ENCODE data around the gene KAZN. TPM values are rescaled to one million over a fixed set of nuclear protein-coding genes. Genes with fewer than 3 reads are reported as not detected.
A peak's percentile ranks its signal among the peaks of the same experiment; 100 is the strongest.

Gene KAZN
- total and polyA plus RNA-seq, 4 donors = 7.6 to 18.8 (median 11.2) TPM

DNA sequence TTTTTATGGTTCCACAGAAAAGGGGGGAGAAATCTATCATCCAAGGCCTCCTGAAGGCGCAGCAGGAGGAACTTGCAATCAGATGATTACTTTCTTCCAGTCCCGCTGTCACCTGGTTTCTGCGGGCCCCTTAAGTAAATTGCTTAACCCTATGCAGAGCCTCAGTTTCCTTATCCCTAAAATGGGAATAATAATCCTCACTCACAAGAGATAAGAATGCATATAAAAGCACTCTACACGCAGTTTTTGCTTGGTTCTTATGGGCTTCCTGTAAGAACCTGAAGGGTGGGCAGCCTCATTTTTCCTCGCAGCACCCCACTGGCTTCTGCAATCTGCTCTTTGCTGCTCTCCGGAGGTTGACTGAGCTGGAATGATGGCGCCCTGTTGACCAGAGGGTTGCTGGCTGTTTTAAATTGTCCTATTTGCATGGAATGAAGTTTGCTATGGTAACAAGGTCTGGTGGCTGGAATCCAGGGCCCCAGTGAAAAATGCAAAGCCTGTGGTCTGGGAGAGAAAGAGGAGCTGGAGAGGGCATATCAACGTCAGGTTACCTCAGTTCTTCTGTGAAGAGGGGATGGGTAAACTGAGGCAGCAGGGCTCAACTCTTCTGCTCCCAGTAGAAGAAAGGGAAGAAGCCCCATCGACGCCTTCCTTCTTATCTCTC lies 1.0 kb upstream of the KAZN start:
- Histone ChIP-seq H3K36me3 (ENCODE audit: control insufficient read depth in 4 of 4, insufficient read depth in 4 of 4, low read length in 4 of 4) (no peaks in the 10 kb centered on the region), H3K9ac (ENCODE audit: insufficient read depth in 1 of 2, low read length in 2 of 2) (peak overlapping the region in 1 of 2 donors; percentile 32), H3K9me3 (ENCODE audit: control insufficient read depth in 4 of 4, insufficient read depth in 3 of 4, low read length in 3 of 4) (peaks cover 0 to 1% (median 0%) of the 10 kb centered on the region in 4 donors), H3K27ac (ENCODE audit: low read depth in 1 of 2, low read length in 1 of 2) (no peak overlapping the region), H3K4me3 (no peak overlapping the region), H3K27me3 (ENCODE audit: control insufficient read depth in 3 of 3, insufficient read depth in 3 of 3, low read length in 2 of 3) (peaks cover 0 to 2% (median 0%) of the 10 kb centered on the region in 3 donors), H3K4me1 (ENCODE audit: control insufficient read depth in 5 of 5, insufficient read depth in 5 of 5, low read length in 5 of 5) (peaks cover 0 to 35% (median 14%) of the 10 kb centered on the region in 5 donors)
- DNase-seq (peak; percentile 73 to 78 (median 77)), ATAC-seq (ENCODE audit: insufficient read depth, low FRiP score) (no peak)
- WGBS, 2 donors = 40 to 45% methylated on average over 10 of the region's 10 CpGs
- TF ChIP-seq, protein P1, sequence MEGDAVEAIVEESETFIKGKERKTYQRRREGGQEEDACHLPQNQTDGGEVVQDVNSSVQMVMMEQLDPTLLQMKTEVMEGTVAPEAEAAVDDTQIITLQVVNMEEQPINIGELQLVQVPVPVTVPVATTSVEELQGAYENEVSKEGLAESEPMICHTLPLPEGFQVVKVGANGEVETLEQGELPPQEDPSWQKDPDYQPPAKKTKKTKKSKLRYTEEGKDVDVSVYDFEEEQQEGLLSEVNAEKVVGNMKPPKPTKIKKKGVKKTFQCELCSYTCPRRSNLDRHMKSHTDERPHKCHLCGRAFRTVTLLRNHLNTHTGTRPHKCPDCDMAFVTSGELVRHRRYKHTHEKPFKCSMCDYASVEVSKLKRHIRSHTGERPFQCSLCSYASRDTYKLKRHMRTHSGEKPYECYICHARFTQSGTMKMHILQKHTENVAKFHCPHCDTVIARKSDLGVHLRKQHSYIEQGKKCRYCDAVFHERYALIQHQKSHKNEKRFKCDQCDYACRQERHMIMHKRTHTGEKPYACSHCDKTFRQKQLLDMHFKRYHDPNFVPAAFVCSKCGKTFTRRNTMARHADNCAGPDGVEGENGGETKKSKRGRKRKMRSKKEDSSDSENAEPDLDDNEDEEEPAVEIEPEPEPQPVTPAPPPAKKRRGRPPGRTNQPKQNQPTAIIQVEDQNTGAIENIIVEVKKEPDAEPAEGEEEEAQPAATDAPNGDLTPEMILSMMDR (IDR thresholded peaks at IDR 0.05; ENCODE audit: control extremely low read depth, extremely low read depth) = no peak

DNA sequence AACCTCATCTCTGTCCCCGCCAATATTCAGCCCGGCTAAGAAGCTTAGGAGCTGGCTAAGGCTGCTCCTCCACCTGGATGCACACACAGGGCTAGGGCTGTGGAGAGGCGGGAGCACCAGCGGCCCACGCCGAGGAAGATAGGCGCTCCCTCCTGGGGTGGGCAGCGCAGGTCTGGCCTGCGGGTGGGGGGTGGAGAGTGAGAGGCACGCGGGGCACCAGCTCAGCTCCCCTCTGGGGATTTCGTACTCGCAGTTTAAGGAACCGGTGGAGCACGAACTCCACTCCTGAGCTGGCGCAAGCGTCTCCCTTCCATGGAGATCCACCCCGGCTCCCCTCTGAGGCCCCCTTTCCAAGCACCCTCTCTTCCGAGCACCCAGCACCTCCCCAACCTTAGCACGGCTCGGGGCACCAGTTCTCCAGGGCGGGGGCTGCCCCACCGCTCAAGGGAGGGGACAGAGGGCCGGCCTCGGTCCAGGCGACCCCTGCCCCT lies 433 bp upstream of the KAZN start:
- Histone ChIP-seq H3K9ac (ENCODE audit: insufficient read depth in 1 of 2, low read length in 2 of 2) (peak overlapping the region in 1 of 2 donors; percentile 32), H3K4me1 (ENCODE audit: control insufficient read depth in 5 of 5, insufficient read depth in 5 of 5, low read length in 5 of 5) (peaks cover 0 to 38% (median 14%) of the 10 kb centered on the region in 5 donors), H3K27ac (ENCODE audit: low read depth in 1 of 2, low read length in 1 of 2) (no peak overlapping the region), H3K9me3 (ENCODE audit: control insufficient read depth in 4 of 4, insufficient read depth in 3 of 4, low read length in 3 of 4) (peaks cover 0 to 1% (median 0%) of the 10 kb centered on the region in 4 donors), H3K36me3 (ENCODE audit: control insufficient read depth in 4 of 4, insufficient read depth in 4 of 4, low read length in 4 of 4) (no peaks in the 10 kb centered on the region), H3K4me3 (no peak overlapping the region), H3K27me3 (ENCODE audit: control insufficient read depth in 3 of 3, insufficient read depth in 3 of 3, low read length in 2 of 3) (peaks cover 0 to 2% (median 0%) of the 10 kb centered on the region in 3 donors)
- DNase-seq (peak; percentile 50 to 57 (median 57)), ATAC-seq (ENCODE audit: insufficient read depth, low FRiP score) (no peak)
- WGBS, 2 donors = 2 to 5% methylated on average over 21 to 26 of the region's 26 CpGs
- TF ChIP-seq, protein P1 (IDR thresholded peaks at IDR 0.05; ENCODE audit: control extremely low read depth, extremely low read depth) = no peak

DNA sequence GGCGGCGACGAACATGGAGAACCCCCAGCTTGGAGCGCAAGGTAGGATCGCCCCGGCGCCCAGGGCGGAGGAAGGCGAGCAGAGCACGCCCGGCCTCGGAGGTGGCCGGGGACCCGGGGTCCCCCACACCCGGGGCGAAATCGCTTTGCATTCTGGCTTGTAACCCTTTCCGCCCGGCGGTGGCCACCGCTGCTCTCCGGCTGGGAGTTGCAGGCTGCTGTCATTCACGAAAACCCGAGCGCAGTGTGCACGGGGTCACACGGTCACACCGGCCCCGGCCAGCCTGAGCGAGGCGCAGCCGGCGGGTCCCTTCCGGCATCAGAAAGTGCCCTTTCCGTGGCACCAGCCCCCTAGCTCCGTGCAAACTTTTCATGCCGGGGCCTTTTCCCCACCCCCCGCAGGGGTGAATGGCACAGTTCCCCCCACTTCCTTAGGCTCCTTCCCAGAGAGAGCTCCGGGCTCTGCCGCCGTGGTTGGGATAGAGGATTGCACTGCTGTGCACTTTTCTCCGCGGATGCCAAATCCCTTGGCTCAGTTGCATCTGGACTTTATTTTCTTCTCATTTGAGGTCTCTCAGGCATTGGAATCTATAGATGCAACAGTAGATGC lies 802 bp downstream of the KAZN start:
- no peak overlapping the region for H3K27ac ChIP-seq (ENCODE audit: low read depth in 1 of 2, low read length in 1 of 2)
- DNase-seq = peak; percentile 53 to 63 (median 55)
- no peak for ATAC-seq (ENCODE audit: insufficient read depth, low FRiP score)
- H3K9ac ChIP-seq (ENCODE audit: insufficient read depth in 1 of 2, low read length in 2 of 2) = peak overlapping the region in 1 of 2 donors; percentile 63
- TF ChIP-seq, protein P1 (IDR thresholded peaks at IDR 0.05; ENCODE audit: control extremely low read depth, extremely low read depth) = no peak
- 1 to 2% methylated on average over 43 of the region's 43 CpGs for WGBS, 2 donors
- peaks cover 0 to 2% (median 0%) of the 10 kb centered on the region in 3 donors for H3K27me3 ChIP-seq (ENCODE audit: control insufficient read depth in 3 of 3, insufficient read depth in 3 of 3, low read length in 2 of 3)
- peak overlapping the region; percentile 15 for H3K4me3 ChIP-seq
- H3K4me1 ChIP-seq (ENCODE audit: control insufficient read depth in 5 of 5, insufficient read depth in 5 of 5, low read length in 5 of 5) = peaks cover 0 to 42% (median 14%) of the 10 kb centered on the region in 5 donors
- peaks cover 0 to 1% (median 0%) of the 10 kb centered on the region in 4 donors for H3K9me3 ChIP-seq (ENCODE audit: control insufficient read depth in 4 of 4, insufficient read depth in 3 of 4, low read length in 3 of 4)
- no peaks in the 10 kb centered on the region for H3K36me3 ChIP-seq (ENCODE audit: control insufficient read depth in 4 of 4, insufficient read depth in 4 of 4, low read length in 4 of 4)

Measured in lung (tissue), 12 donors.